Measurements from ENCODE around the gene MANSC1. TPM values are rescaled to one million over a fixed set of nuclear protein-coding genes. Genes with fewer than 3 reads are reported as not detected.

The MANSC1 gene
- total and polyA plus RNA-seq, 9 of the 15 experiments (the other 6 are each of a cell fraction or from before 2014, with no cell fraction given) = 0.76 to 8.6 (median 3.1) TPM

- TF ChIP-seq CBX8 (IDR thresholded peaks at IDR 0.05; ENCODE audit: borderline replicate concordance, extremely low read depth, low read depth, low read length, poor library complexity, severe bottlenecking) = no peak
- TF ChIP-seq GABPB2 (CRISPR knock-in tag; conservative IDR thresholded peaks at IDR 0.05) = no peak
- TF ChIP-seq CCAR2 (IDR thresholded peaks at IDR 0.05; ENCODE audit: low read depth, low read length) = no peak
- TF ChIP-seq ZC3H11A (IDR thresholded peaks at IDR 0.05; ENCODE audit: low read depth, low read length) = no peak
- TF ChIP-seq, protein P1, sequence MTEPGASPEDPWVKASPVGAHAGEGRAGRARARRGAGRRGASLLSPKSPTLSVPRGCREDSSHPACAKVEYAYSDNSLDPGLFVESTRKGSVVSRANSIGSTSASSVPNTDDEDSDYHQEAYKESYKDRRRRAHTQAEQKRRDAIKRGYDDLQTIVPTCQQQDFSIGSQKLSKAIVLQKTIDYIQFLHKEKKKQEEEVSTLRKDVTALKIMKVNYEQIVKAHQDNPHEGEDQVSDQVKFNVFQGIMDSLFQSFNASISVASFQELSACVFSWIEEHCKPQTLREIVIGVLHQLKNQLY (CRISPR knock-in tag; conservative IDR thresholded peaks at IDR 0.05) = no peak
- TF ChIP-seq ZNF79 (CRISPR knock-in tag; IDR thresholded peaks at IDR 0.05; ENCODE audit: low read depth) = no peak
- no peak for TF ChIP-seq ZNF77 (CRISPR knock-in tag; IDR thresholded peaks at IDR 0.05)
- TF ChIP-seq CBFA2T2 (conservative IDR thresholded peaks at IDR 0.05) = peak; percentile 70
- no peak for TF ChIP-seq ZNF280B (CRISPR knock-in tag; IDR thresholded peaks at IDR 0.05)
- TF ChIP-seq ZBTB8A (IDR thresholded peaks at IDR 0.05; ENCODE audit: partially characterized antibody) = no peak
- TF ChIP-seq RAD21 (CRISPR knock-in tag; conservative IDR thresholded peaks at IDR 0.05 in 1 of 2, IDR thresholded peaks at IDR 0.05 in 1 of 2) = 0 out of 4 replicates have a peak, but pooled peaks of 1 of the 2 experiments have one; percentile 5
- TF ChIP-seq SOX6 (IDR thresholded peaks at IDR 0.05) = peak; percentile 91
- no peak for TF ChIP-seq SNAPC5 (CRISPR knock-in tag; IDR thresholded peaks at IDR 0.05)
- no peak for TF ChIP-seq PHB (CRISPR knock-in tag; IDR thresholded peaks at IDR 0.05)
- TF ChIP-seq SIN3B (IDR thresholded peaks at IDR 0.05; ENCODE audit: low read depth) = no peak
- no peak for TF ChIP-seq HIVEP1 (CRISPR knock-in tag; IDR thresholded peaks at IDR 0.05)
- TF ChIP-seq CSDE1 (IDR thresholded peaks at IDR 0.05) = no peak
- TF ChIP-seq, protein P2, sequence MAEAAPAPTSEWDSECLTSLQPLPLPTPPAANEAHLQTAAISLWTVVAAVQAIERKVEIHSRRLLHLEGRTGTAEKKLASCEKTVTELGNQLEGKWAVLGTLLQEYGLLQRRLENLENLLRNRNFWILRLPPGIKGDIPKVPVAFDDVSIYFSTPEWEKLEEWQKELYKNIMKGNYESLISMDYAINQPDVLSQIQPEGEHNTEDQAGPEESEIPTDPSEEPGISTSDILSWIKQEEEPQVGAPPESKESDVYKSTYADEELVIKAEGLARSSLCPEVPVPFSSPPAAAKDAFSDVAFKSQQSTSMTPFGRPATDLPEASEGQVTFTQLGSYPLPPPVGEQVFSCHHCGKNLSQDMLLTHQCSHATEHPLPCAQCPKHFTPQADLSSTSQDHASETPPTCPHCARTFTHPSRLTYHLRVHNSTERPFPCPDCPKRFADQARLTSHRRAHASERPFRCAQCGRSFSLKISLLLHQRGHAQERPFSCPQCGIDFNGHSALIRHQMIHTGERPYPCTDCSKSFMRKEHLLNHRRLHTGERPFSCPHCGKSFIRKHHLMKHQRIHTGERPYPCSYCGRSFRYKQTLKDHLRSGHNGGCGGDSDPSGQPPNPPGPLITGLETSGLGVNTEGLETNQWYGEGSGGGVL (CRISPR knock-in tag; IDR thresholded peaks at IDR 0.05) = no peak
- TF ChIP-seq SREBF1 (IDR thresholded peaks at IDR 0.05; ENCODE audit: borderline replicate concordance, low read depth, low read length) = no peak
- no peak for TF ChIP-seq HLTF (IDR thresholded peaks at IDR 0.05)
- peak; percentile 80 for TF ChIP-seq ATF7 (IDR thresholded peaks at IDR 0.05)
- peak; percentile 88 for TF ChIP-seq TEAD4 (IDR thresholded peaks at IDR 0.05; ENCODE audit: low read length)
- TF ChIP-seq TEAD4 (CRISPR knock-in tag; IDR thresholded peaks at IDR 0.05; ENCODE audit: borderline replicate concordance) = no peak
- TF ChIP-seq HMG20A (CRISPR knock-in tag; conservative IDR thresholded peaks at IDR 0.05) = no peak
- TF ChIP-seq SAFB2 (IDR thresholded peaks at IDR 0.05; ENCODE audit: borderline replicate concordance, low read depth, low read length, severe bottlenecking) = no peak
- no peak for TF ChIP-seq ARHGAP35 (IDR thresholded peaks at IDR 0.05; ENCODE audit: partially characterized antibody)
- TF ChIP-seq SLC30A9 (CRISPR knock-in tag; IDR thresholded peaks at IDR 0.05) = no peak
- no peak for TF ChIP-seq RNF2 (IDR thresholded peaks at IDR 0.05)
- no peak for TF ChIP-seq ZNF699 (CRISPR knock-in tag; IDR thresholded peaks at IDR 0.05; ENCODE audit: insufficient replicate concordance)
These were observed 42.4 kb upstream of the MANSC1 start (continued) for GRCh38 chr12:12392413-12392812.

Data from K562 (cell line).